Measurements from ENCODE around the gene ALDOA.

- TF ChIP-seq CTCF (IDR thresholded peaks at IDR 0.05; ENCODE audit: poor library complexity) = no peak
- TF ChIP-seq EZH2 (IDR thresholded peaks at IDR 0.05; ENCODE audit: borderline replicate concordance) = no peak
Observed at GRCh38 chr16:30051518-30051917, 14.0 kb upstream of the ALDOA start.

All from hepatocyte (in vitro differentiated cells).